ENCODE data around the gene APLP1. TPM values are rescaled to one million over a fixed set of nuclear protein-coding genes. Genes with fewer than 3 reads are reported as not detected.

The APLP1 gene
- total RNA-seq, 4 donors from 2014 or later = 0.44 to 1.7 (median 0.76) TPM; not detected in 1

DNA sequence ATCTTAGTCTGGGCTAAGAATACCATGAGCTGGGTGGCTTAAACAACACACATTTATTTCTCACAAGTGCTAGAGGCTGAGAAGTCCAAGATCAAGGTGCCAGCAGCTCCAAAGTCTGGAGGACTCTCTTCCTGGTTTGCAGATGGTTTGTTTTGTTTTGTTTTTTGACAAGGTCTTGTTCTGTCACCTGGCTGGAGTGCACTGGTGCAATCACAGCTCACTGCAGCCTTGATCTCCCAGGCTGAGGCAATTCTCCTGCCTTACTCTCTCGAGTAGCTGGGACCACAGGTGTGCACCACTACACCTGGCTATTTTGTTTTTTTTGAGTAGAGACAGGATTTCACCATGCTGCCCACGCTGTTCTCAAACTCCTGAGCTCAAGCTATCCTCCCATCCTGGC is 15.5 kb downstream of the APLP1 start:
- Histone ChIP-seq H3K9me3 (no peaks in the 10 kb centered on the region), H3K36me3 (peaks cover 11 to 24% (median 14%) of the 10 kb centered on the region in 3 donors), H3K27ac (no peak overlapping the region), H3K4me3 (no peak overlapping the region), H3K4me1 (peaks cover 0 to 6% (median 0%) of the 10 kb centered on the region in 3 donors), H3K27me3 (peaks cover 0 to 8% (median 0%) of the 10 kb centered on the region in 4 donors)
- 55 to 58% methylated on average over 2 of the region's 2 CpGs for whole genome bisulfite sequencing, 2 donors
- intact Hi-C loops (cut with DNase I) = loop anchor here (5.0 kb wide), 1 partner anchor 48 kb away; no protein-coding TSS in a partner anchor
- DNase-seq = no peak
- TF ChIP-seq, protein P1, sequence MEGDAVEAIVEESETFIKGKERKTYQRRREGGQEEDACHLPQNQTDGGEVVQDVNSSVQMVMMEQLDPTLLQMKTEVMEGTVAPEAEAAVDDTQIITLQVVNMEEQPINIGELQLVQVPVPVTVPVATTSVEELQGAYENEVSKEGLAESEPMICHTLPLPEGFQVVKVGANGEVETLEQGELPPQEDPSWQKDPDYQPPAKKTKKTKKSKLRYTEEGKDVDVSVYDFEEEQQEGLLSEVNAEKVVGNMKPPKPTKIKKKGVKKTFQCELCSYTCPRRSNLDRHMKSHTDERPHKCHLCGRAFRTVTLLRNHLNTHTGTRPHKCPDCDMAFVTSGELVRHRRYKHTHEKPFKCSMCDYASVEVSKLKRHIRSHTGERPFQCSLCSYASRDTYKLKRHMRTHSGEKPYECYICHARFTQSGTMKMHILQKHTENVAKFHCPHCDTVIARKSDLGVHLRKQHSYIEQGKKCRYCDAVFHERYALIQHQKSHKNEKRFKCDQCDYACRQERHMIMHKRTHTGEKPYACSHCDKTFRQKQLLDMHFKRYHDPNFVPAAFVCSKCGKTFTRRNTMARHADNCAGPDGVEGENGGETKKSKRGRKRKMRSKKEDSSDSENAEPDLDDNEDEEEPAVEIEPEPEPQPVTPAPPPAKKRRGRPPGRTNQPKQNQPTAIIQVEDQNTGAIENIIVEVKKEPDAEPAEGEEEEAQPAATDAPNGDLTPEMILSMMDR (IDR thresholded peaks at IDR 0.05) = no peak

GRCh38 chr19:35885225-35885738 is 16.9 kb downstream of the APLP1 start:
- Histone ChIP-seq H3K4me3 (no peak overlapping the region), H3K4me1 (no peaks in the 10 kb centered on the region), H3K9me3 (no peaks in the 10 kb centered on the region), H3K36me3 (peaks cover 11 to 38% (median 28%) of the 10 kb centered on the region in 3 donors), H3K27me3 (no peaks in the 10 kb centered on the region), H3K27ac (no peak overlapping the region)
- 82 to 84% methylated on average over 4 to 6 of the region's 6 CpGs for WGBS, 2 donors
- TF ChIP-seq, protein P1 (IDR thresholded peaks at IDR 0.05) = no peak
- TF ChIP-seq POLR2A (IDR thresholded peaks at IDR 0.05) = no peak
- intact Hi-C loops (cut with DNase I) = no loop called here
- DNase-seq = no peak

DNA sequence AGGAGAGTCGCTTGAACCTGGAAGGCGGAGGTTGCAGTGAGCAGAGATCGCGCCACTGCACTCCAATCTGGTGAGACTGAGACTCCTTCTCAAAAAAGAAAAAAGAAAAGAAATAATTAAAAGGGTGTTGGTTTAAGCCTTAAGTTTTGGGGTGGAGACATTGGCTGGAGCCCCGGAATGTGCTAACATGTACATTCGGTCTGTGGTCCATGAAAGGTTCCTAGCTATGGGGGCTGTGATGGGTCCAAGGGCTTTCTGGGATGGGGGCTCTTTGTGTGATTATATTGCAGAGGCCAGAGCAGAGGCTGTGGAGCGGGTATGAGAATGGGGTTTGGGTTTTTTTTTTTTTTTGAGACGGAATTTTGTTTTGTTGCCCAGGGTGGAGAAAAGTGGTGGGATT is 17.5 kb downstream of the APLP1 start:
- Histone ChIP-seq H3K4me1 (no peaks in the 10 kb centered on the region), H3K27ac (no peak overlapping the region), H3K27me3 (no peaks in the 10 kb centered on the region), H3K36me3 (peaks cover 11 to 44% (median 29%) of the 10 kb centered on the region in 3 donors), H3K4me3 (no peak overlapping the region), H3K9me3 (no peaks in the 10 kb centered on the region)
- no peak for DNase-seq
- intact Hi-C loops (cut with DNase I) = no loop called here
- WGBS, 2 donors = 85 to 86% methylated on average over 8 of the region's 8 CpGs
- TF ChIP-seq, protein P1 (IDR thresholded peaks at IDR 0.05) = no peak
- no peak for TF ChIP-seq POLR2A (IDR thresholded peaks at IDR 0.05)

DNA sequence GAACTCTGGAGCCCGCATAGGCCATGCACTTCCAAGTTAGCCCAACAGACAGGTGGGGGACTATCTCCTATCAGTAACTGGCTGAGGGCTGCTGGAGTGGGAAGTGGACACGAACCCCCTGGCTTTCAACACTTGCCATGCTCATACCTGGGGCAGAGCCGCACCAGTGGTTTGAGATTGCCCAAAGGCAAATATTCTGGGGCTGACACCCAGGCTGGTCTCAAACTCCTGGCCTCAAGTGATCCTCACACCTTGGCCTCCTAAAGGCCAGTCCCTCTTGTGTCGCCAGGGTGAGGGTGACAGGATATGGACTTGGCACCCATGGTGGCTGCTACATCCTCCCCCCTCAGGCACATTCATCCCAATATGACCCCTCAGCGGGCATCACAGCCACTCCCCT is 18.8 kb downstream of the APLP1 start:
- Histone ChIP-seq H3K27ac (no peak overlapping the region), H3K36me3 (peaks cover 11 to 57% (median 29%) of the 10 kb centered on the region in 3 donors), H3K4me3 (no peak overlapping the region), H3K27me3 (no peaks in the 10 kb centered on the region), H3K9me3 (no peaks in the 10 kb centered on the region), H3K4me1 (no peaks in the 10 kb centered on the region)
- TF ChIP-seq, protein P1 (IDR thresholded peaks at IDR 0.05) = no peak
- TF ChIP-seq POLR2A (IDR thresholded peaks at IDR 0.05) = no peak
- 93 to 96% methylated on average over 3 to 4 of the region's 5 CpGs for WGBS, 2 donors
- intact Hi-C loops (cut with DNase I) = no loop called here
- no peak for DNase-seq

DNA sequence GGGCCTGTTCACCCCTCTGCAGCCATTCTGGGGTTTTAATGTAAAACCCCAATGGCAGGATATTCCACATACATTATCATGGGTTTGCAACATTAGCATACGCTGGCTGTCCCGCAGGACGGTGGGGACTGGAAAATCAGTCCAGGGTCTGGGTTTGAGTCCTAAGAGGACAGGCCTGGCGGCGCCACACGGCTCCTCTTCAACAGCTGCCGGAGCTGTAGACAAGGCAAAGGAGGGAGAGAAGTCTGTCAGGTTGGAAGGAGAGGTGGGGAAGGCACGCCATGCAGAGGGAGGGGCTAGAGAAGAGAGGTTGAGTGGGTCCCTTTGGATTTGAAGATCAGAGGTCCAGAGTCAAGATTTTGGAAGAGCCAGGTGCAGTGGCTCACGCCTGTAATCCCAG is 20.0 kb downstream of the APLP1 start:
- no peaks in the 10 kb centered on the region for H3K4me1 ChIP-seq
- no peak for TF ChIP-seq POLR2A (IDR thresholded peaks at IDR 0.05)
- TF ChIP-seq, protein P1 (IDR thresholded peaks at IDR 0.05) = no peak
- H3K9me3 ChIP-seq = no peaks in the 10 kb centered on the region
- H3K27me3 ChIP-seq = no peaks in the 10 kb centered on the region
- intact Hi-C loops (cut with DNase I) = no loop called here
- no peak overlapping the region for H3K27ac ChIP-seq
- WGBS, 2 donors = 84 to 93% methylated on average over 8 to 9 of the region's 9 CpGs
- H3K4me3 ChIP-seq = no peak overlapping the region
- no peak for DNase-seq
- peaks cover 11 to 69% (median 29%) of the 10 kb centered on the region in 3 donors for H3K36me3 ChIP-seq

Data from esophagus squamous epithelium (tissue), 5 donors.